GM06990 (cell line): ENCODE measurements around the gene DGKH.
"Not testable (repeated sequence)": the region's sequence is repeated elsewhere in the genome, so short reads cannot be mapped to it uniquely, and the experiment has no call there.

Experiments
- DNase-seq: peaks from one replicate; pipeline ENCODE4 v3.0.0-alpha.2; 2011; ENCODE audit not compliant: insufficient read length; ENCODE audit errors: extremely low read depth
- H3K27me3 ChIP-seq: replicated peaks from 2 replicates; pipeline ENCODE4 v1.6.0; 2011; ENCODE audit warnings: low read length; ENCODE audit not compliant: control insufficient read depth, insufficient read depth
- H3K36me3 ChIP-seq: 2 replicates; pipeline ENCODE4 v1.5.1; 2011; ENCODE audit warnings: low read length; ENCODE audit not compliant: control insufficient read depth, insufficient read depth
- H3K4me3 ChIP-seq: replicated peaks from 2 replicates; pipeline ENCODE4 v1.5.1; 2011; ENCODE audit warnings: low read depth, mild to moderate bottlenecking, control low read depth, low read length
- CTCF ChIP-seq: IDR thresholded peaks from 2 replicates; pipeline ENCODE4 v1.5.1; 2011; ENCODE audit warnings: low read length, control low read depth, mild to moderate bottlenecking, inconsistent platforms; ENCODE audit not compliant: insufficient read depth, poor library complexity, severe bottlenecking

Gene DGKH

GRCh38 chr13:42153199-42154113 lies 105.0 kb downstream of the DGKH start:
- no peak for DNase-seq
- Histone ChIP-seq H3K4me3 (no peak overlapping the region), H3K36me3 (peaks cover 1% of the 10 kb centered on the region), H3K27me3 (no peaks in the 10 kb centered on the region)
- no peak for TF ChIP-seq CTCF

GRCh38 chr13:42155251-42155650 lies 106.8 kb downstream of the DGKH start:
- DNase-seq = no peak
- Histone ChIP-seq H3K4me3 (no peak overlapping the region), H3K36me3 (peaks cover 4% of the 10 kb centered on the region), H3K27me3 (no peaks in the 10 kb centered on the region)
- TF ChIP-seq CTCF = no peak

GRCh38 chr13:42163338-42163737 lies 114.9 kb downstream of the DGKH start:
- not testable (repeated sequence) for DNase-seq, H3K4me3 ChIP-seq, H3K36me3 ChIP-seq, H3K27me3 ChIP-seq

GRCh38 chr13:42163910-42164309 lies 115.5 kb downstream of the DGKH start:
- not testable (repeated sequence) for H3K27me3 ChIP-seq, DNase-seq, H3K36me3 ChIP-seq, H3K4me3 ChIP-seq

- Histone ChIP-seq H3K36me3 (peaks cover 6% of the 10 kb centered on the region), H3K4me3 (no peak overlapping the region), H3K27me3 (no peaks in the 10 kb centered on the region)
- no peak for TF ChIP-seq CTCF
- DNase-seq = no peak
Observed at GRCh38 chr13:42164557-42165125, 116.2 kb downstream of the DGKH start.

GRCh38 chr13:42168496-42168895 lies 120.0 kb downstream of the DGKH start:
- no peak for TF ChIP-seq CTCF
- H3K36me3 ChIP-seq = no peaks in the 10 kb centered on the region; the same call in 1 of the 2 replicates
- no peak for DNase-seq

More at GRCh38 chr13:42168496-42168895, 120.0 kb downstream of the DGKH start:
- Histone ChIP-seq H3K4me3 (no peak overlapping the region), H3K27me3 (no peaks in the 10 kb centered on the region)
